GM10248 (cell line): Measurements from ENCODE around the gene JMJD1C.

Experiments
- CTCF ChIA-PET: fragments of 300-600 bp; sonication (Branson Sonifier 250); formaldehyde crosslinking; extraction: SDS; loops from one replicate; lab custom pipeline; 2021; ENCODE audit warnings: antibody characterized with exemption; lab: Yijun Ruan, JAX
- POLR2A ChIA-PET: fragments of 350-650 bp; sonication (Branson Sonifier 250); formaldehyde crosslinking; extraction: SDS; loops from one replicate; lab custom pipeline; 2020; ENCODE audit warnings: antibody characterized with exemption; lab: Yijun Ruan, JAX
- DNase-seq: peaks from one replicate; pipeline ENCODE4 v3.0.0; 2012; ENCODE audit errors: extremely low spot score
- CTCF ChIP-seq: IDR thresholded peaks from 2 replicates; pipeline ENCODE4 v1.5.1; 2012; ENCODE audit warnings: mild to moderate bottlenecking, low read depth; ENCODE audit errors: extremely low read depth, missing control alignments, control extremely low read depth

The JMJD1C gene

GRCh38 chr10:63247771-63248170, 218.0 kb downstream of the JMJD1C start:
- TF ChIP-seq CTCF, result no peak
- DNase-seq, result no peak
- CTCF ChIA-PET, result interaction anchor here (1.8 kb wide), 1 partner anchor 14 kb away, joined by 6 read pairs; no protein-coding TSS in a partner anchor
- POLR2A ChIA-PET, result no interaction called here

GRCh38 chr10:63246356-63246755, 219.4 kb downstream of the JMJD1C start:
- POLR2A ChIA-PET, result no interaction called here
- no peak for TF ChIP-seq CTCF
- CTCF ChIA-PET, result interaction anchor here (1.8 kb wide), 1 partner anchor 12 kb away, joined by 6 read pairs; no protein-coding TSS in a partner anchor
- DNase-seq, result no peak

GRCh38 chr10:63241841-63242281, 223.9 kb downstream of the JMJD1C start:
- DNase-seq, result no peak
- POLR2A ChIA-PET, result no interaction called here
- TF ChIP-seq CTCF, result no peak
- CTCF ChIA-PET, result interaction anchor here (1.0 to 1.6 kb wide), 5 partner anchors 14 to 25 kb away, joined by 3 to 6 read pairs (median 5); no protein-coding TSS in a partner anchor

- no peak for DNase-seq
- POLR2A ChIA-PET, result no interaction called here
- TF ChIP-seq CTCF, result no peak
- CTCF ChIA-PET, result interaction anchor here (1.2 to 1.6 kb wide), 3 partner anchors 19 to 479 kb away, joined by 3 to 6 read pairs (median 3); no protein-coding TSS in a partner anchor
Measured at GRCh38 chr10:63240807-63241206, 225.0 kb downstream of the JMJD1C start.

- no peak for DNase-seq
- ChIA-PET POLR2A (no interaction called here), CTCF (no interaction called here)
- no peak for TF ChIP-seq CTCF
Measured at GRCh38 chr10:63238501-63238900, 227.3 kb downstream of the JMJD1C start.

- CTCF ChIA-PET, result interaction anchor here (1.1 to 1.2 kb wide), 2 partner anchors 20 to 393 kb away, joined by 3 read pairs; no protein-coding TSS in a partner anchor
- TF ChIP-seq CTCF, result no peak
- no peak for DNase-seq
- POLR2A ChIA-PET, result no interaction called here
Measured at GRCh38 chr10:63237396-63237795, 228.4 kb downstream of the JMJD1C start.
